ENCODE data around the gene ANO6.

DNA sequence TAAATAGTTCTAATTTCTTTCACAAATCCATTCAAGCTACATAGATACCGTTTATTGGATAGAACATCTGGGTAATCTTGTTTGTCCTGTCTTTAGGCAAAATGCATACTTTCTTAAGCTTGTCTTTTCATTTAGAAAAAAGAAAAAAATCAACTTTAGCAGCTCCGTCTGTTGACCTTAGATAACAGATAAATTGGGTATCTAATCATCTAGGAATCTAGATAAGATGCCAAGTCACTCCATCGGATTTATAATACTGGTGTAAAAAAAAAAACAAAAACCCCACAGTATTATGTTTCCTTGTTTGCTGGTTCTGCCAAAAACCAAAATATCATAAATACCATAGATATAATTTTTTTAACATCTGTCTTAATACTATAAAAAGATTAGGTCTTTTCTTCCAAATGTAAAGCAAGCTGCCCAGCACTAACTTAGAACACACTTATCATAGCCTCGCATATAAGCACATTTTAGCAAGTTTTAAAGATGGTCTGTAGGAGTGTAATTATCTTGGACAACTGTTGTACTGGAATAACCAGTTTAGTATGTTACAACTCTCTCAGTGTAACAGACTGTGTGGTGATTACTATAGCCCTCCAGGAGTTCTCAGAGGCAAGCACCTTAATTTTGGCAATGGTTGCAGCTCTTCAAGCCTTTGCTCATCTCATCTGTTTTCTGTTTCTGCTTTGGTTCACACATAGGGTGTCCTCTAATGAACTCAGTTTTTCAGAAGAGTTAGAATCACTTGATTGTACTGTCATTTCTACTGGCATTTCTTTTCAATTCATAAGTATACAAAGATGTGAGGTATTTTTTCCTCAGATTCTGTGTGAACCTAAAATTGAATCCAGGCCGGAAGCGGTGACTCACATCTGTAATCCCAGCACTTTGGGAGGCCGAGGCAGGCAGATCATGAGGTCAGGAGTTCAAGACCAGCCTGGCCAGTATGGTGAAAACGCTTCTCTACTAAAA is 83.1 kb downstream of the ANO6 start:
- no peak for TF ChIP-seq EZH2 (IDR thresholded peaks at IDR 0.05; ENCODE audit: borderline replicate concordance, low read length)
- TF ChIP-seq, protein P1, sequence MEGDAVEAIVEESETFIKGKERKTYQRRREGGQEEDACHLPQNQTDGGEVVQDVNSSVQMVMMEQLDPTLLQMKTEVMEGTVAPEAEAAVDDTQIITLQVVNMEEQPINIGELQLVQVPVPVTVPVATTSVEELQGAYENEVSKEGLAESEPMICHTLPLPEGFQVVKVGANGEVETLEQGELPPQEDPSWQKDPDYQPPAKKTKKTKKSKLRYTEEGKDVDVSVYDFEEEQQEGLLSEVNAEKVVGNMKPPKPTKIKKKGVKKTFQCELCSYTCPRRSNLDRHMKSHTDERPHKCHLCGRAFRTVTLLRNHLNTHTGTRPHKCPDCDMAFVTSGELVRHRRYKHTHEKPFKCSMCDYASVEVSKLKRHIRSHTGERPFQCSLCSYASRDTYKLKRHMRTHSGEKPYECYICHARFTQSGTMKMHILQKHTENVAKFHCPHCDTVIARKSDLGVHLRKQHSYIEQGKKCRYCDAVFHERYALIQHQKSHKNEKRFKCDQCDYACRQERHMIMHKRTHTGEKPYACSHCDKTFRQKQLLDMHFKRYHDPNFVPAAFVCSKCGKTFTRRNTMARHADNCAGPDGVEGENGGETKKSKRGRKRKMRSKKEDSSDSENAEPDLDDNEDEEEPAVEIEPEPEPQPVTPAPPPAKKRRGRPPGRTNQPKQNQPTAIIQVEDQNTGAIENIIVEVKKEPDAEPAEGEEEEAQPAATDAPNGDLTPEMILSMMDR (conservative IDR thresholded peaks at IDR 0.05 in 1 of 2, IDR thresholded peaks at IDR 0.05 in 1 of 2; ENCODE audit: extremely low read depth in 1 of 2, insufficient read depth in 1 of 2, low read depth in 1 of 2, low read length in 2 of 2) = no peak

Measured in mammary epithelial cell (primary cell).